Activated T-helper 2 cell treated with anti-CD3 and anti-CD28 coated beads, Interferon-gamma antibody, Interleukin-2, Interleukin-4, amounts not matched to agents 10 μg/mL and 5 μg/mL and 100 μg/mL, durations not matched to agents 14 hours and 24 hours and 36 hours (primary cell): Measurements from ENCODE around the gene ROBO1. TPM values are rescaled to one million over a fixed set of nuclear protein-coding genes. Genes with fewer than 3 reads are reported as not detected.
"Not testable (repeated sequence)": the region's sequence is repeated elsewhere in the genome, so short reads cannot be mapped to it uniquely, and the experiment has no call there.

Experiments used
- DNase-seq: peaks from one replicate; pipeline ENCODE4 v3.0.0; 2021; ENCODE audit warnings: low spot score
- H3K27ac Mint-ChIP-seq: one replicate; pipeline ENCODE4 v1.8.0; 2021; ENCODE audit warnings: mixed read lengths
- H3K27me3 Mint-ChIP-seq: one replicate; pipeline ENCODE4 v1.8.0; 2021; ENCODE audit warnings: low read depth, mixed read lengths
- H3K36me3 Mint-ChIP-seq: one replicate; pipeline ENCODE4 v1.8.0; 2021; ENCODE audit warnings: low read depth, mixed read lengths
- H3K4me1 Mint-ChIP-seq: one replicate; pipeline ENCODE4 v1.8.0; 2021; ENCODE audit warnings: low read depth, mixed read lengths
- H3K4me3 Mint-ChIP-seq: one replicate; pipeline ENCODE4 v1.8.0; 2021; ENCODE audit warnings: low read depth, mild to moderate bottlenecking, moderate library complexity, mixed read lengths
- H3K9me3 Mint-ChIP-seq: one replicate; pipeline ENCODE4 v1.8.0; 2021; ENCODE audit warnings: mixed read lengths
- intact Hi-C: fragments of 100-400 bp; cut with micrococcal nuclease; formaldehyde crosslinking; loops from one replicate; pipeline ENCODE4 v1.15.1; 2023
- total RNA-seq: library from RNA; stranded (reverse); gene quantifications from 2 replicates; pipeline ENCODE4 v1.2.3, GENCODE V29; 2022

The ROBO1 gene
- 0.05 TPM in 1 of 2 replicates, not detected in the other for total RNA-seq

GRCh38 chr3:79767905-79768267 is at the start of gene ROBO1:
TSS of gene ROBO1 (minus strand) at chr3:79767998.
- Mint-ChIP-seq H3K4me1 (no peaks in the 10 kb centered on the region), H3K27me3 (no peaks in the 10 kb centered on the region), H3K27ac (no peak within 1 kb of the TSS), H3K9me3 (peaks cover 12% of the 10 kb centered on the region), H3K36me3 (no peaks in the 10 kb centered on the region), H3K4me3 (no peak within 1 kb of the TSS)
- intact Hi-C loops, result no loop called here
- no peak for DNase-seq

GRCh38 chr3:79817224-79817623 is 49.4 kb upstream of the ROBO1 start:
- DNase-seq, result no peak
- Mint-ChIP-seq H3K36me3 (no peaks in the 10 kb centered on the region), H3K4me1 (no peaks in the 10 kb centered on the region), H3K4me3 (no peak overlapping the region), H3K27ac (no peak overlapping the region), H3K27me3 (no peaks in the 10 kb centered on the region), H3K9me3 (peaks cover 45% of the 10 kb centered on the region)
- intact Hi-C loops, result no loop called here

GRCh38 chr3:79815478-79815877 is 47.7 kb upstream of the ROBO1 start:
- intact Hi-C loops, result no loop called here
- H3K4me3 Mint-ChIP-seq, result no peak overlapping the region
- H3K36me3 Mint-ChIP-seq, result no peaks in the 10 kb centered on the region
- no peak overlapping the region for H3K27ac Mint-ChIP-seq
- H3K27me3 Mint-ChIP-seq, result no peaks in the 10 kb centered on the region
- H3K4me1 Mint-ChIP-seq, result no peaks in the 10 kb centered on the region
- no peak for DNase-seq
- H3K9me3 Mint-ChIP-seq, result peaks cover 40% of the 10 kb centered on the region

- Mint-ChIP-seq H3K27me3 (no peaks in the 10 kb centered on the region), H3K27ac (no peak overlapping the region), H3K4me3 (no peak overlapping the region), H3K9me3 (peaks cover 24% of the 10 kb centered on the region), H3K4me1 (no peaks in the 10 kb centered on the region), H3K36me3 (no peaks in the 10 kb centered on the region)
- intact Hi-C loops, result no loop called here
- no peak for DNase-seq
Measured at GRCh38 chr3:79810581-79810980, 42.8 kb upstream of the ROBO1 start.

- peaks cover 19% of the 10 kb centered on the region for H3K9me3 Mint-ChIP-seq
- intact Hi-C loops, result no loop called here
- H3K4me3 Mint-ChIP-seq, result no peak overlapping the region
- DNase-seq, result no peak
- no peaks in the 10 kb centered on the region for H3K4me1 Mint-ChIP-seq
- no peaks in the 10 kb centered on the region for H3K36me3 Mint-ChIP-seq
- no peak overlapping the region for H3K27ac Mint-ChIP-seq
- no peaks in the 10 kb centered on the region for H3K27me3 Mint-ChIP-seq
Measured at GRCh38 chr3:79810092-79810491, 42.3 kb upstream of the ROBO1 start.

GRCh38 chr3:79809106-79809505 is 41.3 kb upstream of the ROBO1 start:
- H3K27me3 Mint-ChIP-seq, result no peaks in the 10 kb centered on the region
- H3K4me1 Mint-ChIP-seq, result no peaks in the 10 kb centered on the region
- peaks cover 17% of the 10 kb centered on the region for H3K9me3 Mint-ChIP-seq
- DNase-seq, result no peak
- no peaks in the 10 kb centered on the region for H3K36me3 Mint-ChIP-seq
- H3K4me3 Mint-ChIP-seq, result no peak overlapping the region
- no peak overlapping the region for H3K27ac Mint-ChIP-seq
- intact Hi-C loops, result no loop called here

- DNase-seq, result no peak
- intact Hi-C loops, result no loop called here
- Mint-ChIP-seq H3K4me3 (no peak overlapping the region), H3K9me3 (peaks cover 15% of the 10 kb centered on the region), H3K27ac (no peak overlapping the region), H3K4me1 (no peaks in the 10 kb centered on the region), H3K27me3 (no peaks in the 10 kb centered on the region), H3K36me3 (no peaks in the 10 kb centered on the region)
Measured at GRCh38 chr3:79808515-79808914, 40.7 kb upstream of the ROBO1 start.

GRCh38 chr3:79790177-79790576 is 22.4 kb upstream of the ROBO1 start:
- H3K27me3 Mint-ChIP-seq, DNase-seq, H3K4me1 Mint-ChIP-seq, H3K27ac Mint-ChIP-seq, intact Hi-C loops, H3K36me3 Mint-ChIP-seq, H3K4me3 Mint-ChIP-seq: not testable (repeated sequence)
- H3K9me3 Mint-ChIP-seq, result peaks cover 32% of the 10 kb centered on the region

GRCh38 chr3:79773291-79773690 is 5.5 kb upstream of the ROBO1 start:
- intact Hi-C loops, result no loop called here
- H3K4me3 Mint-ChIP-seq, result no peak overlapping the region
- peaks cover 31% of the 10 kb centered on the region for H3K9me3 Mint-ChIP-seq
- no peak overlapping the region for H3K27ac Mint-ChIP-seq
- no peak for DNase-seq
- H3K27me3 Mint-ChIP-seq, result no peaks in the 10 kb centered on the region
- H3K36me3 Mint-ChIP-seq, result no peaks in the 10 kb centered on the region
- H3K4me1 Mint-ChIP-seq, result no peaks in the 10 kb centered on the region

GRCh38 chr3:79769229-79769628 is 1.4 kb upstream of the ROBO1 start:
- Mint-ChIP-seq H3K36me3 (no peaks in the 10 kb centered on the region), H3K4me1 (no peaks in the 10 kb centered on the region), H3K27ac (no peak overlapping the region), H3K4me3 (no peak overlapping the region), H3K9me3 (peaks cover 18% of the 10 kb centered on the region), H3K27me3 (no peaks in the 10 kb centered on the region)
- no peak for DNase-seq
- intact Hi-C loops, result no loop called here

GRCh38 chr3:79767194-79767904 is 449 bp downstream of the ROBO1 start:
- no peak for DNase-seq
- Mint-ChIP-seq H3K9me3 (peaks cover 11% of the 10 kb centered on the region), H3K4me1 (no peaks in the 10 kb centered on the region), H3K27me3 (no peaks in the 10 kb centered on the region), H3K4me3 (no peak overlapping the region), H3K27ac (no peak overlapping the region), H3K36me3 (no peaks in the 10 kb centered on the region)
- intact Hi-C loops, result no loop called here

- Mint-ChIP-seq H3K4me1 (no peaks in the 10 kb centered on the region), H3K4me3 (no peak overlapping the region), H3K36me3 (no peaks in the 10 kb centered on the region), H3K27ac (no peak overlapping the region), H3K27me3 (no peaks in the 10 kb centered on the region), H3K9me3 (peaks cover 7% of the 10 kb centered on the region)
- intact Hi-C loops, result no loop called here
- DNase-seq, result no peak
Measured at GRCh38 chr3:79766496-79767193, 1.2 kb downstream of the ROBO1 start.

GRCh38 chr3:79765911-79766310 is 1.9 kb downstream of the ROBO1 start:
- no peaks in the 10 kb centered on the region for H3K36me3 Mint-ChIP-seq
- H3K4me1 Mint-ChIP-seq, result no peaks in the 10 kb centered on the region
- H3K27me3 Mint-ChIP-seq, result no peaks in the 10 kb centered on the region
- no peak for DNase-seq
- H3K9me3 Mint-ChIP-seq, result peaks cover 7% of the 10 kb centered on the region
- no peak overlapping the region for H3K27ac Mint-ChIP-seq
- no peak overlapping the region for H3K4me3 Mint-ChIP-seq
- intact Hi-C loops, result no loop called here
